HG03565 (cell line): ENCODE data around the gene PEX7.
"Not testable (repeated sequence)": the region's sequence is repeated elsewhere in the genome, so short reads cannot be mapped to it uniquely, and the experiment has no call there.

Experiments used
- ATAC-seq: cut with Tn5 transposase; IDR thresholded peaks from one replicate; pipeline ENCODE4 v1.9.1; 2021; ENCODE audit warnings: mild to moderate bottlenecking, moderate library complexity; ENCODE audit not compliant: unreplicated experiment

Gene PEX7

DNA sequence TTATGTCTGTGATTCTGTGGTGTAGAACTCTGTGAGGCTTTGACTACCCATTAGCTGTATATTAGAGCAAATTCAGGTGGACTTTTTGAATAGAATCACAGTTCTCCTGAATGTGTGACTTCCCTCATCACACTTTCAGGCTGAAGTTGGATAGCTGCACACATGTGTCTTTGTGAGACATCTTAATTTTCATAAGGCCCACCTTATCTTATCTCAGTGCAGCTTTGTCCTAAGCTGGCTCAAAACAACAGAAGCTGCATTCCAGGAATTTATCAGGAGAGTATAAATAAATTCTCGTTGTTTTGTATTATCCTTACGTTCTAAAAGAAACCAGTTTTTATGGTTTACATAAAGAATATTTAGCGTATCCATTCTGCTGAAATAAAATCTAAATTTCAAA lies 73.5 kb downstream of the PEX7 start:
- no peak for ATAC-seq

DNA sequence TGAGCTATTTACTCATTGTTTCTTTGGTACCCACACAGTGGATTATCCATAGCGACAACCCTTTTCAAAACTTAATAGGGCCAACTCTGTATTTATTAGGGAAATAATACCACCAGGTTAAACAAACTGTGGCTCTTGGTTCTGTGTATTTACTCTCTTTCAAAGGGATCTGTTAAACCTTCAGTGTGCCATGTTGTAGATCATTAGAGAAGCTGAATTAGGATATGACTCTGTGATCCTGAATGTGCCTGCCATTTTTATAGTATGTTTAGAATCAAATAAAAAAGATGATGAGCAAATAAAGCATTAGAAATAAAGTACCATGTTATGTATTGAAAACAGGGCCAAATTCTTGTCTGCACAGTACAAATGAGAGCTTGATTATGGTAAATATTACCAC lies 74.7 kb downstream of the PEX7 start:
- no peak for ATAC-seq

GRCh38 chr6:136901212-136901784 lies 78.9 kb downstream of the PEX7 start:
- ATAC-seq, result no peak

GRCh38 chr6:136904477-136904876 lies 82.1 kb downstream of the PEX7 start:
- ATAC-seq, result not testable (repeated sequence)

DNA sequence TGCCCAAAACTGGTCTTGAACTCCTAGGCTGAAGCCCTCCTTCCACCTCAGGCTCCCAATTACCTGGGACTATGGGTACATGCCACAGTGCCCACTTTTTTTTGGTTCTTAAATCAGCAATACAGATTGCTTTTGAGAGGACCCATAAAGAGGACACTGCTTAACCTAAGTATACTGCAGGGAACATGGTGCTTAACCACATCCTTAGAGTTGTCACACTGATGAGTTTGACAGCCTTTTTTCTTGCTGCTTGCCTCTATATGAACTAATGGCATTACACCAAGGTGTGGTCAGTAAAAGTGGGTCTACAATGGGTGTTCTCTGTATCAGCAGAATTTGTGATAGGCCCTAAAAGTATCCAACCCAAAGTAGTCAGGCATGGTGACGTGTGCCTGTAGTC lies 92.6 kb downstream of the PEX7 start:
- no peak for ATAC-seq

DNA sequence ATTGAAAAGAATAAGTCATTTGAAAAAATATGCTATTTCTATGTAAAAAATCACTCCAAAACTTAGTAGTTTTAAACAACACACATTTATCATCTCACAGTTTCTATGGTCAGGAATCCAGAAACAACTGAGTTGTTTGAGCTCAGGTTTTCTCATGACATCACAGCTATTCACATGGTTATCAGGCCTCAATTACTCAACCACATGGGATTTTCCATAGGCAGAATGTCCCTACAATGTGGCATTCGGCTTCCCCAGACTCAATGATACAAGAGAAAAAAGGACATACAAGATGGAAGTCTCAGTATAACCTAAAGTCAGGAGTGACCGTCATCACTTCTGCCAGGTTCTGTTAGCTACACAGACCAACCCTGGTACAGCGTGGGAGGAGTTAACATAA lies 96.3 kb downstream of the PEX7 start:
- no peak for ATAC-seq

GRCh38 chr6:136920216-136920615 lies 97.8 kb downstream of the PEX7 start:
- no peak for ATAC-seq

GRCh38 chr6:136920671-136921380 lies 98.4 kb downstream of the PEX7 start:
- ATAC-seq, result no peak

DNA sequence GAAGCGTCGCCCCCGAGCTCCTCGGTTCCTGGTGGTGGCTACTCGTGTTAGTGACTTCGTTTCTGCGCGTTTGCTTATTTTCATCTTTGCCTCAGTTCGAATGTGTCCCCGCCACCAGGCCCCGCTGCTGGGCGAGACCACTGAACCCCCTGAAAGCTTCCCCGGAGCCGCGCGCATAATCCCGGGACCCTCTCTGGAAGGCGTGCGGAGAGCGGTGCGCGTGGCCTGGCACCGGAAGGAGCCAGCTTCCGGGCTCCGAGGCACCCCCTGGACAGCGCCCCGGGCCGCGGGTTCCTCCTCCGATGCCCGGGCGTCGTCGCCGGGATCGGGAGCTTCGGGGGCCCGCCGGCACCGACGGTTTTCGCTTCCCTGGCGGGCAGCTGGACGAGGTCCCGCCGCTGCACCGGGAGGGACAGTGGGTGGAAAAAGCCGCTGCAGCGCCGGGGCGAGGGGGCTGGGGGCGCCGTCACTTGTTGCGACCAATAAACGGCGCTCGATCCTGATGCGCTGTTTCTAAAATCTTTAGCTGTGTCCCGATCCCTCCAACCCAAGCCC lies 99.1 kb downstream of the PEX7 start:
- ATAC-seq, result no peak

- no peak for ATAC-seq
These were observed 99.7 kb downstream of the PEX7 start, which contains the start of gene SLC35D3 for GRCh38 chr6:136921936-136922684. Gene SLC35D3, plus strand, starts transcription at chr6:136922301. Its CDS starts 128 bp downstream, at chr6:136922429.

DNA sequence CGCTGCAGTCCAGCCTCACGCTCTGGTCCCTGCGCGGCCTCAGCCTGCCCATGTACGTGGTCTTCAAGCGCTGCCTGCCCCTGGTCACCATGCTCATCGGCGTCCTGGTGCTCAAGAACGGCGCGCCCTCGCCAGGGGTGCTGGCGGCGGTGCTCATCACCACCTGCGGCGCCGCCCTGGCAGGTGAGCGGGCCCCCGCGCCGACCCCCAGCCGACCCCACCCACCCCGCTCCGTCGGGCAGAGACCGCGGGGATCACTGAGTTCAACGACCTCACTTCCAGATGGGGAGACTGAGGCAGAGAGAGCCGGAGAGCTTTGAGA lies 100.3 kb downstream of the PEX7 start:
- no peak for ATAC-seq

DNA sequence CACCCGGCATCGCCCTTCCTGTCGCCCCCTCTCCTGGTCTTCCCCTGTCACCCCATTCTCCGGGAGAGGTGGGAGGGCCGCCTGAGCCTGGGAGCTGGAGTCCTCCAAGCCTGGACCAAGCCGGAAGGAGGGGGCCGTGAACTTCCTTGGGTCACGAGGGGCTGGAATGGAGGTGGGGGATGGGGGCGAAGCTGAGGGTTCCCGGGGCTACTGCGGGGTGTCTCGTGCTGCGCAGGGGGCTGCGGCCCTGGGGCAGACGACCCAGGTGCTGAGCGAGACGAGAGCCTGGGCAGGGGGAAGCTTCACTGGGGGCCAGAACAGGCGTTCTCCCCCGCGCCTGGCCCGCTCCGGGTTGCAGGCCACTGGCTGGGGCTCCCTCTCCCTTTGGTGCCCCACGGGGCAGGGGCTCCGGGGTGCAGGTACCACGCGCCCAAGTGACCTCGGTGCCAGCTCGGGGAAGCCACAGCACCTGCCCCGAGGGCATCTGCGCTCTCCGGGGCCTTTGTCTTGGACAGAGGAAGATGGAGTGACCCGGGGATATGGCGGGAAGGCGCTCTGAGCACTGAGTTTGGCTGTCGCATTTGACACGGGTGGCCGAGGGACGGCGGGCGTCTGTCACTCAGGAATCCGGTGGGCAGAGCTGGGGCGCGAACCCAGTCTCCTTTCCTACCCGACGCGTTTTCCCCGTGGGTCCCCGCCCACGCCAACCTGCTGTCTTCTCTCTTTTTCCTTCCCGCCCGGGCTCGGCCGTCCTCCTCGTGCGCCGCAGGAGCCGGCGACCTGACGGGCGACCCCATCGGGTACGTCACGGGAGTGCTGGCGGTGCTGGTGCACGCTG lies 100.9 kb downstream of the PEX7 start:
- ATAC-seq, result no peak

GRCh38 chr6:136923954-136924673 lies 101.7 kb downstream of the PEX7 start:
- ATAC-seq, result no peak

- no peak for ATAC-seq
These were observed 104.0 kb downstream of the PEX7 start for GRCh38 chr6:136926383-136926782.

DNA sequence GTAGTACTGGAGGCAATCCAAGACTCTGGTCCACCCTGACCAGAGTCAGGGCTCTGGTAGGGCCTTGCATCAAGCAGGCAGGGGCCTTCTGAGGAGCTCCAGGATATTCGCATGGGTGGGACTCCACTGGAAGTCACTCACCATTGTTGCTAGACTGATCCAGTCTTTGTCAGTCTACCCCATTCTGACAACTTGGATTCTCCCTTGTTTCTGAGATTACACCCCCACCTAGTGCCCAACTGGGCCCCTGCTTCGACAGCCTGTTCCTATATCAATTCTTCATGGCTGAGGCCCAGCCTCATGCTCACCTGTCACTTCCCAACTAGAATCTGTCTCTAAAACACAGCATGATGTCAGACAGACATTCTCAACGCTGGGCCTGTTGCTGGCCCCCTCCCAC lies 104.9 kb downstream of the PEX7 start:
- no peak for ATAC-seq

GRCh38 chr6:136930528-136930927 lies 108.1 kb downstream of the PEX7 start:
- no peak for ATAC-seq

- no peak for ATAC-seq
These were observed 110.2 kb downstream of the PEX7 start for GRCh38 chr6:136932599-136932998.

DNA sequence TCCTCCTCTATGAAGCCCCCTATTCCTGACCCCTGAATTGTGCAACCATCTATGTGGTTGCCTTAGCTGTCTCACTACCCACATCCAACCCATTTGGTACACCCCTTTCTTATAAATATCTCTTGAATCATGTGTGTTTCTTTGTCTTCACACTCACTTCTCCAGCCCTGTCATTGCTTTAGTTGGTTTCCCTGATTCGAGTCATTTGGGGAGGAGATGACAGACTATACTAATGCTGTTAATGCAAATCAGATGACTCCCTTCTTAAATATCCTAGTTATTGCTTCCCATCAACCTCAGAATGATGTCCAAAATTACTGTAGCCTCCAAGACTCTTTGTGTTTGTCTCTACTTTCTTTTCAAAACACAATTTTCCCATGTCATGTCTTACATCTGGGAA lies 122.7 kb downstream of the PEX7 start:
- no peak for ATAC-seq

- no peak for ATAC-seq
These were observed 123.3 kb downstream of the PEX7 start for GRCh38 chr6:136945711-136946121.

DNA sequence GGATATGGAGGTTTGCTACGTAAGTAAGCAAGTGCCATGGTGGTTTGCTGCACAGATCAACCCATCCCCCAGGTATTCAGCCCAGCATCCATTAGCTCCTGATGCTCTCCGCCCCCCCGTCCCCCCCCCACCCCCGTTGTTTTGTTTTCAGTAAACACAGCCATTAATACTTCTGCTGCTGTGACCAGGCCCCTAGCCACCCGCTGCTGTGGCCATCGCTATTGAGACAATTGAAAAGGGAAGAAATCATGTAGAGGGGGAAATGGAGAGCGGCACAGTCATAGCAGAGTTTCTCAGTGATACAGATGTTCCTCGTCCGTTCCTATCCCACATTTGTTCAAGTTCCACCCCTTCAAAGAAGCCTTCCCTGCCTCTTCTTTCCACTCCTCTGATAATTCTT lies 124.6 kb downstream of the PEX7 start:
- ATAC-seq, result no peak
